HG03108 (cell line): Measurements from ENCODE around the gene CYP2B6.
"Not testable (repeated sequence)": the region's sequence is repeated elsewhere in the genome, so short reads cannot be mapped to it uniquely, and the experiment has no call there.

Experiments used
- ATAC-seq: cut with Tn5 transposase; IDR thresholded peaks from one replicate; pipeline ENCODE4 v1.9.1; 2021; ENCODE audit warnings: moderate library complexity; ENCODE audit not compliant: unreplicated experiment

The CYP2B6 gene

GRCh38 chr19:40990972-40991381 is at the start of gene CYP2B6:
CYP2B6 (plus strand) TSS chr19:40991282; CDS start chr19:40991306, 24 bp downstream.
- no peak for ATAC-seq

DNA sequence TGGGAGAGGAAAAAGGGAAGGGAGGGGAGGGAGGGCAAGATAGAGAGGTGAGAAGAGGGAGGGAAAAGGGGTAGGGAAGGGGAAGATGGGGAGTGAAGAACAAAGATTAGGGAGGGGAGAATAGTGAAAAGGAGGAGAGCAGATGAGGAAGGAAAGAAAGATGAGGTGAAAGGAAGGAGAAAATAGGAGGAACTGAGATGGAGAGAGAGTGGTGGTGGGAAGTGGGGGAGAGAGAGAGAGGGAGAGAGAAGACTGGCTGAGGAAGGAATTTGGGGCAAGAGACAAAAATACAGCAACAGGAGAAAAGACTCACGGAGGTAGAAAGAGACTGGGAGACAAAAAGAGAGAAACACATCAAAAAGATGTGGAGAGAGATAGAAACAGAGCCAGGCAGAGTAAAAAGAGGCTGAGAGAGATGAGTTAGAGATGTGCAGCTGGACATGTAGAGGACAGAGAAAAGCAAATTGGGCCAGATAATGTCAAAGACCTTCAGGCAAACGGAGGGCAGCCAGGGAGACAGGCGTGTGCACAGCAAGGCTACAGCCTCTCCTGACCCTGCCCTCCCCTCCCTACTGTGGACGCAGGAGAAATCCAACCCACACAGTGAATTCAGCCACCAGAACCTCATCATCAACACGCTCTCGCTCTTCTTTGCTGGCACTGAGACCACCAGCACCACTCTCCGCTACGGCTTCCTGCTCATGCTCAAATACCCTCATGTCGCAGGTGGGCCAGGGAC is 49.4 kb upstream of the CYP2B6 start:
- no peak for ATAC-seq

GRCh38 chr19:40945645-40946044 is 45.4 kb upstream of the CYP2B6 start:
- no peak for ATAC-seq

DNA sequence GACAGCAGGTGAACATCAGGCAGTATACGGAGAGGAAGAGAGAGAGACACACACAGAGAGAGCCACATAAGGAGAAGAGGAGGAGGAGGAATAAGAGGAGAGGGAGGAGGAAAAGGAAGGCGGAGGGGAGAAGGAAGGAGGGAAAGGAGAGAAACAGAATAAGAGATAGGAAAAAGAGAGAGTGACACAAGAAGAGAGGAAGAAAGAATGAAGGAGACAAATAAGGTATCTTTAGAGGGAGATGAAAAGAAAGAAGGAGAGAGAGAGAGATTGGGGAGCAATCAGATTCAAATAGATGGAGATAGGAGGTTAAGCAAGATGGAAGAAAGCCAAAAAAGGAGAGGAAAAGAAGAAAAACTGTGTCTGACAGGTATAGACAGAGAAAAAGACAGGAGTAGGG is 44.0 kb upstream of the CYP2B6 start:
- ATAC-seq: no peak

DNA sequence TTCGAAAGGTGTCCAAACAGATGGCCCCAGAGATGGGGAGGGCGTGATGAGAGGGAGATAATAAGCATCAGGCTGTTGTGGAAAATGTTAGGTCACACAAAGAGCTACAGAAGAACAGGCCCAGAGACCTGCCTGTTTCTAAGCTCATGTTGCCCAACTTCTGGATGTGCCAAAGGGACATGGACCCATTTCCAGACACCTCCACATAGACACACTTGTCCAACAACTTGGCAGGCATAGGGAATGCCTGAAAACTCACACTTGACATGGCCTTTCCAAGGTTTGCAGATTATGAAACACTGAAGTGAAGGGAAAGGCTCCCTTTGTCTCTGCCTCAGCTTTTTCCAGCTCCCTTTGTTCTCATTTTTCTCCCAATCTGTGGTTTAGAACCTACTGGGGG is 43.5 kb upstream of the CYP2B6 start:
- ATAC-seq: no peak

DNA sequence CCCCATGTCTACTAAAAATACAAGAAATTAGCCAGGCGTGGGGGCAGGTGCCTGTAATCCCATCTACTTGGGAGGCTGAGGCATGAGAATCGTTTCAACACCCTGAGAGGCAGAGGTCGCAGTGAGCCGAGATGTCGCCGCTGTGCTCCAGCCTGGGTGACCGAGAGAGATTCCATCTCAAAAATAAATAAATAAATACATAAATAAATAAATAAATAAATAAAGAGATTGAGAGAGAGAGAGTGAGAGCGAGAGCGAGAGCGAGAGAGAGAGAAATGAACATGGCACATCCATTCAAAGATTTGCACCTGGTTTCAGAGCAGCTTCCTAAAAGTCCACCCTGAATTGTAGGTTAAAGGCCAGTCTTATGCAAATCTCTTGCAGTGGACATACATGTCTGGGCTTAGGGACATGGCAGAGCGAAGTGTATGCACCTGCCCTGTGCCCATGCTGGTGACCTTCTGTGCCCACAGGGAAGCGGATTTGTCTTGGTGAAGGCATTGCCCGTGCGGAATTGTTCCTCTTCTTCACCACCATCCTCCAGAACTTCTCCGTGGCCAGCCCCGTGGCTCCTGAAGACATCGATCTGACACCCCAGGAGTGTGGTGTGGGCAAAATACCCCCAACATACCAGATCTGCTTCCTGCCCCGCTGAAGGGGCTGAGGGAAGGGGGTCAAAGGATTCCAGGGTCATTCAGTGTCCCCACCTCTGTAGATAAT is 42.3 kb upstream of the CYP2B6 start:
- ATAC-seq: no peak

- ATAC-seq: no peak
Measured at GRCh38 chr19:40954573-40954972, 36.5 kb upstream of the CYP2B6 start.

- no peak for ATAC-seq
Measured at GRCh38 chr19:40959338-40959737, 31.7 kb upstream of the CYP2B6 start.

DNA sequence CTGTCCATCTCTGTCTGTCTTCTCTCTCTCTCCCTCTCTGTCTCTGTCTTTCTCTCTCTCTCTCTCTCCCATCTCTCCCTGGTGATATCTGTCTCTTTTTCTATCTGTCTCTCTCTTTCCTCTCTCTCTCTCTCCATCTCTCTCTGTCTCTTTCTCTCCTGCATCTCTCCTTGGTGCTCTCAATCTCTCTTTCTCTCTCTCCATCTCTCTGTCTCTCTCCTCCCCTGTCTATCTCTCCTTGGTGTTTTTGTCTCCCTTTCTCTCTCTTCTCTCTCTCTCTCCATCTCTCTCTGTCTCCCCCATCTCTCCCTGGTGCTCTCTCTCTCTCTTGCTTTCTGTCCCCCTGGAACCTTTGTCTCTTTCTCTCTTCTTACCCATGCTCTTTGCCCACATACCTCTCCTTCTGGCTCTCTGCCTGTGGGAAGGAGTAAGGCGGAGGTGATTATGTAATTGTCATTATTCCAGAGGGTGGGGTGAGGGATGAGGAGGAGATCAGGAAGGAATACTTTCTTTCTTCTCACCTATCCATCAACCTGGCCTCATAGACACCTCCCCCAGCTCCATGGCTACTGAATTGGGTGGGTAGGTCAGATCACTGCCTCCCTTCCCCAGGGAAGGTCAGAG is 30.9 kb upstream of the CYP2B6 start:
- no peak for ATAC-seq

GRCh38 chr19:40960780-40961179 is 30.3 kb upstream of the CYP2B6 start:
- no peak for ATAC-seq

DNA sequence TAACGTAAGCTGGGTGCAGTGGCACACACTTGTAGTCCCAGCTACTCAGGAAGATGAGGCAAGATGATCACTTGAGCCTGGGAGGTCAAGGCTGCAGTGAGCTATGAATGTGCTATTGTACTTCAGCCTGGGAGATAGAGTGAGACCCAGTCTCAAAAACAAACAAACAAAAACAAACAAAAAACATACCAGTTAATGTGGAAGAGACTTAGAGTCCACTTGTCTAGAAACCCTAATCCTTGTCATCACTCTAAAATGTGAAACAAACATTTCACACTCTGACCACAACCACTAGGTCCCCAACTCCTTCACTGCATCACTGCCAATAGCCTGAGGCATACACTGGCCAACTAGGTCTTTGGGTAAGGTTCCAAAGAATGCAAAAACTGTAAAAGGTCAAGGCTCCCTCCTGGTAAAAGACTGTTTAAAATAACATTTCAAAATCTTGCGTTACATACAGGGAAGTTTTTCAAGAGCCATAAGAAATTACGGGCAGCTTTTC is 28.6 kb upstream of the CYP2B6 start:
- no peak for ATAC-seq

DNA sequence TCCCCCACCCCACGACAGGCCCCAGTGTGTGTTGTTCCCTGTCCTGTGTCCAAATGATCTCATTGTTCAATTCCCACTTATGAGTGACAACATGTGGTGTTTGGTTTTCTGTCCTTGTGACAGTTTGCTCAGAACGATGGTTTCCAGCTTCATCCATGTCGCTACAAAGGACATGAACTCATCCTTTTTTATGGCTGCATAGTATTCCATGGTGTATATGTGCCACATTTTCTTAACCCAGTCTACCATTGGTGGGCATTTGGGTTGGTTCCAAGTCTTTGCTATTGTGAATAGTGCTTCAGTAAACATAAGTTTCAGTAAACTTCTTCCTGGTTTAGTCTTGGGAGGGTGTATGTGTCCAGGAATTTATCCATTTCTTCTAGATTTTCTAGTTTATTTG is 26.7 kb upstream of the CYP2B6 start:
- ATAC-seq: not testable (repeated sequence)

- ATAC-seq: not testable (repeated sequence)
Measured at GRCh38 chr19:40965351-40965750, 25.7 kb upstream of the CYP2B6 start.

- not testable (repeated sequence) for ATAC-seq
Measured at GRCh38 chr19:40966591-40966990, 24.5 kb upstream of the CYP2B6 start.

GRCh38 chr19:40968065-40968464 is 23.0 kb upstream of the CYP2B6 start:
- ATAC-seq: not testable (repeated sequence)

DNA sequence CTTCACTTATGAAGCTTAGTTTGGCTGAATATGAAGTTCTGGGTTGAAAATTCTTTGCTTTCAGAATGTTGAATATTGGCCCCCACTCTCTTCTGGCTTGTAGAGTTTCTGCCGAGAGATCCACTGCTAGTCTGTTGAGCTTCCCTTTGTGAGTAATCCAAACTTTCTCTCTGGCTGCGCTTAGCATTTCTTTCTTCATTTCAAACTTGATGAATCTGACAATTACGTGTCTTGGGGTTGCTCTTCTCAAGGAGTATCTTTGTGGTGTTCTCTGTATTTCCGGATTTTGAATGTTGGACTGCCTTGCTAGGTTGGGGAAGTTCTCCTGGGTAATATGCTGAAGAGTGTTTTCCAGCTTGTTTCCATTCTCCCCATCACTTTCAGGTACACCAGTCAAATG is 21.4 kb upstream of the CYP2B6 start:
- not testable (repeated sequence) for ATAC-seq

DNA sequence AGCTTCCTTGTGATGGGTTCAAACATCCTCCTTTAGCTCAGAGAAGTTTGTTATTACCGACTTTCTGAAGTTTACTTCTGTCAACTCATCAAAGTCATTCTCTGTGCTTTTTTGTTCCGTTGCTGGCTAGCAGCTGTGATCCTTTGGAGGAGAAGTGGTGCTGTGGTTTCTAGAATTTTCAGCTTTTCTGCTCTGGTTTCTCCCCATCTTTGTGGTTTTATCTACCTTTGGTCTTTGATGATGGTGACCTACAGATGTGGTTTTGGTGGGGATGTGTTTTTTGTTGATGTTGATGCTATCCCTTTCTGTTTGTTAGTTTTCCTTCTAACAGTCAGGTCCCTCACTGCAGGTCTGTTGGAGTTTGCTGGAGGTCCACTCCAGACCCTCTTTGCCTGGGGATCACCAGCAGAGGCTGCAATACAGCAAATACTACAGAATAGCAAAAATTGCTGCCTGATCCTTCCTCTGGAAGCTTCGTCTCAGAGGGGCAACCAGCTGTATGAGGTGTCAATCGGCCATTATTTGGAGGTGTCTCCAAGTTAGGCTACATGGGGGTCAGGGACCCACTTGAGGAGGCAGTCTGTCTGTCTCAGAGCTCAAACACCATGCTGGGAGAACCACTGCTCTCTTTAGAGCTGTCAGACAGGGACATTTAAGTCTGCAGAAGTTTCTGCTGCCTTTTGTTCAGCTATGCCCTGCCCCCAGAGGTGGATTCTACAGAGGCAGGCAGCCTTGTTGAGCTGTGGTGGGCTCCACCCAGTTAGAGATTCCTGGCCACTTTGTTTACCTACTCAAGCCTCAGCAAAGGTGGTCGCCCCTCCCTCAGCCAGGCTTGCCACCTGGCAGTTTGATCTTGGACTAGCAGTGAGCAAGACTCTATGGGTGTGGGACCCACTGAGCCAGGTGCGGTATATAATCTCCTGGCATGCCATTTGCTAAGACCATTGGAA is 20.4 kb upstream of the CYP2B6 start:
- not testable (repeated sequence) for ATAC-seq

DNA sequence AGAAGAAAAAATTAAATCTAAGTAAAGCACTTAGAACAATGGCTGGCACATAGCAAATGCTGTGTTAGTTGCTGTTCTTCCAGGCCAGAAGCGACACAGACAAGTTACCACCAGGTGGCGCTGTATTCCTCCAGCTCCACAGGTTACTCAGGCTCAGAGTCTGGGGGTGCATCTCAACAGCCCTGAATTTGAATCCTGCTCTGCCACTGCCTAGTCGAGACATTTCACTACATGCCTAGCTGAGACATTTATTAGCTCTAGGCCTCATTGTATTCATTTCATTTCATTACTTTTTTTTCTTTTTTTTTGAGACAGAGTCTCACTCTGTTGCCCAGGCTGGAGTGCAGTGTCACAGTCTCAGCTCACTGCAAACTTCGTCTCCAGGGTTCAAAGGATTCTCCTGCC is 16.4 kb upstream of the CYP2B6 start:
- no peak for ATAC-seq

- no peak for ATAC-seq
Measured at GRCh38 chr19:40976134-40976533, 14.9 kb upstream of the CYP2B6 start.

GRCh38 chr19:40976724-40977123 is 14.4 kb upstream of the CYP2B6 start:
- ATAC-seq: no peak

DNA sequence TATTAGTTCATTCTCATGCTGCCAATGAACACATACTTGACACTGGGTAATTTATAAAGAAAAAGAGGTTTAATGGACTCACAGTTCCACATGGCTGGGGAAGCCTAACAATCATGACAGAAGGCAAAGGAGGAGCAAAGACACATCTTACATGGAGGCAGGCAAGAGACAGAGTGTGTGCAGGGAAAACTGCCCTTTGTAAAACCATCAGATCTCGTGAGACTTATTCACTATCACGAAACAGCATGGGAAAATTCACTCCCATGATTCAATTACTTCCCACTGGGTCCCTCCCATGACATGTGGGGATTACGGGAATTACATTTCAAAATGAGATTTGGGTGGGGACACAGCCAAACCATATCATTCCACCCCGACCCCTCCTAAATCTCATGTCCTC is 11.3 kb upstream of the CYP2B6 start:
- ATAC-seq: not testable (repeated sequence)
